Activated B cell treated with CpG ODN at 0.5 μM for 24 hours (primary cell): Measurements from ENCODE around the gene LIX1L. TPM values are rescaled to one million over a fixed set of nuclear protein-coding genes. Genes with fewer than 3 reads are reported as not detected.

ENCODE experiments used
- ATAC-seq: fragments of 200-7000 bp; cut with Tn5 transposase; one replicate; pipeline ENCODE4 v1.10.0; 2021; ENCODE audit warnings: low read depth, mild to moderate bottlenecking, moderate library complexity
- CTCF ChIA-PET: fragments of 350-600 bp; sonication (Branson Sonifier 250); formaldehyde crosslinking; loops from one replicate; lab custom pipeline; 2021; ENCODE audit warnings: antibody characterized with exemption; lab: Charles Lee
- POLR2A ChIA-PET: fragments of 350-600 bp; sonication (Branson Sonifier 250); formaldehyde crosslinking; loops from one replicate; lab custom pipeline; 2021; ENCODE audit warnings: antibody characterized with exemption; lab: Charles Lee
- DNase-seq: peaks from one replicate; pipeline ENCODE4 v3.0.0; 2022
- H3K27ac Mint-ChIP-seq: one replicate; pipeline ENCODE4 v1.8.0; 2020; ENCODE audit warnings: mixed read lengths
- H3K27me3 Mint-ChIP-seq: one replicate; pipeline ENCODE4 v1.8.0; 2021; ENCODE audit warnings: mixed read lengths
- H3K36me3 Mint-ChIP-seq: one replicate; pipeline ENCODE4 v1.8.0; 2021; ENCODE audit warnings: low read depth, mixed read lengths
- H3K4me1 Mint-ChIP-seq: one replicate; pipeline ENCODE4 v1.8.0; 2021; ENCODE audit warnings: mixed read lengths
- H3K4me3 Mint-ChIP-seq: one replicate; pipeline ENCODE4 v1.8.0; 2020; ENCODE audit warnings: mild to moderate bottlenecking, mixed read lengths
- H3K9me3 Mint-ChIP-seq: one replicate; pipeline ENCODE4 v1.8.0; 2020; ENCODE audit warnings: mixed read lengths
- CTCF ChIP-seq: fragments of 200-600 bp; IDR thresholded peaks from one replicate; pipeline ENCODE4 v1.8.0; 2022; ENCODE audit warnings: antibody characterized with exemption, mild to moderate bottlenecking
- intact Hi-C: fragments of 100-400 bp; cut with micrococcal nuclease; formaldehyde crosslinking; loops from one replicate; pipeline ENCODE4 v1.15.1; 2024
- total RNA-seq: library from RNA; stranded (reverse); gene quantifications from 2 replicates; pipeline ENCODE4 v1.2.3, GENCODE V29; 2022

The LIX1L gene
- total RNA-seq, 1 donor from 2014 or later, result 31.7 TPM

GRCh38 chr1:145978854-145979745 lies 21.3 kb upstream of the LIX1L start:
- H3K27ac Mint-ChIP-seq, result no peak overlapping the region
- no peaks in the 10 kb centered on the region for H3K4me1 Mint-ChIP-seq
- H3K4me3 Mint-ChIP-seq, result no peak overlapping the region
- intact Hi-C loops, result loop anchor here (1.0 to 2.0 kb wide), 6 partner anchors 8 to 120 kb away; partner anchors contain the start of genes ANKRD34A, LIX1L, PIAS3 and POLR3GL
- CTCF ChIA-PET, result interaction anchor here (0.6 to 7.6 kb wide), 13 partner anchors 11 to 134 kb away, joined by 3 to 247 read pairs (median 7); partner anchors contain the start of genes ANKRD34A, LIX1L, NUDT17 and POLR3GL
- no peak for TF ChIP-seq CTCF
- POLR2A ChIA-PET, result interaction anchor here (0.6 to 13.5 kb wide), 23 partner anchors 11 to 135 kb away, joined by 3 to 579 read pairs (median 12); partner anchors contain the start of genes ANKRD34A, LIX1L, NUDT17 and PEX11B
- peak; percentile 55 for DNase-seq
- H3K27me3 Mint-ChIP-seq, result no peaks in the 10 kb centered on the region
- H3K9me3 Mint-ChIP-seq, result no peaks in the 10 kb centered on the region
- peaks cover 10% of the 10 kb centered on the region for H3K36me3 Mint-ChIP-seq
- peak; percentile 81 for ATAC-seq

- ChIA-PET POLR2A (interaction anchor here (0.6 to 13.5 kb wide), 19 partner anchors 10 to 134 kb away, joined by 3 to 579 read pairs (median 18); partner anchors contain the start of genes ANKRD34A, LIX1L, NUDT17 and PEX11B), CTCF (interaction anchor here (0.9 to 7.6 kb wide), 12 partner anchors 12 to 133 kb away, joined by 3 to 247 read pairs (median 8); partner anchors contain the start of genes ANKRD34A, LIX1L, NUDT17 and POLR3GL)
- H3K27ac Mint-ChIP-seq, result no peak overlapping the region
- ATAC-seq (no peak), DNase-seq (no peak)
- no peak for TF ChIP-seq CTCF
- no peaks in the 10 kb centered on the region for H3K4me1 Mint-ChIP-seq
- H3K27me3 Mint-ChIP-seq, result no peaks in the 10 kb centered on the region
- H3K4me3 Mint-ChIP-seq, result no peak overlapping the region
- intact Hi-C loops, result loop anchor here (2.0 kb wide), 1 partner anchor 14 kb away; the partner anchor contains the start of genes ANKRD34A and POLR3GL
- H3K36me3 Mint-ChIP-seq, result peaks cover 10% of the 10 kb centered on the region
- H3K9me3 Mint-ChIP-seq, result no peaks in the 10 kb centered on the region
These were observed 20.6 kb upstream of the LIX1L start for GRCh38 chr1:145978471-145978853.

- POLR2A ChIA-PET, result interaction anchor here (0.5 to 13.5 kb wide), 19 partner anchors 13 to 697 kb away, joined by 3 to 579 read pairs (median 11); partner anchors contain the start of genes ANKRD34A, LIX1L, NUDT17 and PEX11B
- Mint-ChIP-seq H3K9me3 (no peaks in the 10 kb centered on the region), H3K4me3 (no peak overlapping the region), H3K27me3 (no peaks in the 10 kb centered on the region), H3K36me3 (peaks cover 10% of the 10 kb centered on the region), H3K4me1 (no peaks in the 10 kb centered on the region), H3K27ac (no peak overlapping the region)
- intact Hi-C loops, result loop anchor here (1.0 to 2.0 kb wide), 4 partner anchors 13 to 50 kb away; partner anchors contain the start of genes ANKRD34A, POLR3GL and RBM8A
- peak; percentile 30 for ATAC-seq
- CTCF ChIA-PET, result interaction anchor here (0.7 to 7.6 kb wide), 21 partner anchors 9 to 133 kb away, joined by 3 to 247 read pairs (median 5); partner anchors contain the start of genes ANKRD34A, HJV, LIX1L and NUDT17
- DNase-seq, result no peak
- TF ChIP-seq CTCF, result no peak
These were observed 20.0 kb upstream of the LIX1L start for GRCh38 chr1:145977486-145978470.

- Mint-ChIP-seq H3K27ac (no peak overlapping the region), H3K36me3 (peaks cover 10% of the 10 kb centered on the region), H3K4me3 (no peak overlapping the region), H3K4me1 (no peaks in the 10 kb centered on the region), H3K9me3 (no peaks in the 10 kb centered on the region), H3K27me3 (no peaks in the 10 kb centered on the region)
- ChIA-PET CTCF (interaction anchor here (1.0 to 7.6 kb wide), 17 partner anchors 8 to 132 kb away, joined by 3 to 247 read pairs (median 5); partner anchors contain the start of genes ANKRD34A, HJV, LIX1L and NUDT17), POLR2A (interaction anchor here (1.0 to 13.5 kb wide), 10 partner anchors 12 to 132 kb away, joined by 4 to 579 read pairs (median 24); partner anchors contain the start of genes ANKRD34A, LIX1L, NUDT17 and POLR3GL)
- DNase-seq, result no peak
- intact Hi-C loops, result loop anchor here (1.0 kb wide), 3 partner anchors 30 to 50 kb away; partner anchors contain the start of gene RBM8A
- TF ChIP-seq CTCF, result no peak
- ATAC-seq, result no peak
These were observed 19.2 kb upstream of the LIX1L start for GRCh38 chr1:145977016-145977415.
